Loucy (cell line): Measurements from ENCODE around the gene WDR45B.
"Not testable (repeated sequence)": the region's sequence is repeated elsewhere in the genome, so short reads cannot be mapped to it uniquely, and the experiment has no call there.

Source experiments
- EZH2phosphoT487 ChIP-seq: fragments of 200-600 bp; IDR thresholded peaks from 2 replicates; pipeline ENCODE4 v1.6.1; 2018; ENCODE audit warnings: antibody characterized with exemption, mild to moderate bottlenecking, moderate library complexity, borderline replicate concordance
- TF ChIP-seq, protein P1 (sequence below): fragments of 200-600 bp; sonication (generic); conservative IDR thresholded peaks from 2 replicates; pipeline ENCODE4 v1.5.1; 2014; ENCODE audit warnings: mild to moderate bottlenecking, antibody characterized with exemption, low read length

DNA sequence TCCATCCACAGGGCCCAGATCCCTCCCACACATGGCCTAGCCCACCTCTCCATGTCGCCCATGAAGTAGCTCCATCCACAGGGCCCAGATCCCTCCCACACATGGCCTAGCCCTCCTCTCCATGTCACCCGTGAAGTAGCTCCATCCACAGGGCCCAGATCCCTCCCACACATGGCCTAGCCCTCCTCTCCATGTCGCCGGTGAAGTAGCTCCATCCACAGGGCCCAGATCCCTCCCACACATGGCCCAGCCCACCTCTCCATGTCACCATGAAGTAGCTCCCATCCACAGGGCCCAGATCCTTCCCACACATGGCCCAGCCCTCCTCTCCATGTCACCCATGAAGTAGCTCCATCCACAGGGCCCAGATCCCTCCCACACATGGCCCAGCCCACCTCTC, 68.3 kb downstream of the WDR45B start:
- TF ChIP-seq, protein P1, sequence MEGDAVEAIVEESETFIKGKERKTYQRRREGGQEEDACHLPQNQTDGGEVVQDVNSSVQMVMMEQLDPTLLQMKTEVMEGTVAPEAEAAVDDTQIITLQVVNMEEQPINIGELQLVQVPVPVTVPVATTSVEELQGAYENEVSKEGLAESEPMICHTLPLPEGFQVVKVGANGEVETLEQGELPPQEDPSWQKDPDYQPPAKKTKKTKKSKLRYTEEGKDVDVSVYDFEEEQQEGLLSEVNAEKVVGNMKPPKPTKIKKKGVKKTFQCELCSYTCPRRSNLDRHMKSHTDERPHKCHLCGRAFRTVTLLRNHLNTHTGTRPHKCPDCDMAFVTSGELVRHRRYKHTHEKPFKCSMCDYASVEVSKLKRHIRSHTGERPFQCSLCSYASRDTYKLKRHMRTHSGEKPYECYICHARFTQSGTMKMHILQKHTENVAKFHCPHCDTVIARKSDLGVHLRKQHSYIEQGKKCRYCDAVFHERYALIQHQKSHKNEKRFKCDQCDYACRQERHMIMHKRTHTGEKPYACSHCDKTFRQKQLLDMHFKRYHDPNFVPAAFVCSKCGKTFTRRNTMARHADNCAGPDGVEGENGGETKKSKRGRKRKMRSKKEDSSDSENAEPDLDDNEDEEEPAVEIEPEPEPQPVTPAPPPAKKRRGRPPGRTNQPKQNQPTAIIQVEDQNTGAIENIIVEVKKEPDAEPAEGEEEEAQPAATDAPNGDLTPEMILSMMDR, result not testable (repeated sequence)
- not testable (repeated sequence) for TF ChIP-seq EZH2phosphoT487
